HL-60 (cell line): Measurements from ENCODE around the gene GRIK5.
A peak's percentile ranks its signal among the peaks of the same experiment; 100 is the strongest.

Source experiments
- DNase-seq, 2 experiments: peaks; one replicate each; pipeline ENCODE4 v3.0.0-alpha.2; 2010 to 2020; ENCODE audit warnings: low read depth in 1 of 2, low spot score in 1 of 2
- H3K27ac ChIP-seq: fragments of 250-450 bp; sonication (Bioruptor Pico); replicated peaks from 2 replicates; pipeline ENCODE4 v1.5.1; 2020; ENCODE audit warnings: mild to moderate bottlenecking, moderate library complexity
- H3K27me3 ChIP-seq: fragments of 250-450 bp; sonication (Bioruptor Pico); 2 replicates; pipeline ENCODE4 v1.5.1; 2021; ENCODE audit warnings: mild to moderate bottlenecking, moderate library complexity; ENCODE audit not compliant: insufficient read depth, poor library complexity, severe bottlenecking
- H3K4me3 ChIP-seq: replicated peaks from 2 replicates; pipeline ENCODE4 v1.5.1; 2011; ENCODE audit warnings: mild to moderate bottlenecking, control low read depth, low read length; ENCODE audit not compliant: insufficient read depth
- GABPA ChIP-seq: IDR thresholded peaks from 2 replicates; pipeline ENCODE4 v1.6.1; 2012; ENCODE audit warnings: low read depth
- POLR2AphosphoS5 ChIP-seq: IDR thresholded peaks from 2 replicates; pipeline ENCODE4 v1.6.1; 2012; ENCODE audit warnings: low read depth
- SPI1 ChIP-seq: IDR thresholded peaks from 2 replicates; pipeline ENCODE4 v1.6.1; 2012; ENCODE audit warnings: low read depth, mild to moderate bottlenecking, borderline replicate concordance
- TF ChIP-seq, protein P1 (sequence below): IDR thresholded peaks from 2 replicates; pipeline ENCODE4 v1.6.1; 2012; ENCODE audit warnings: low read depth; ENCODE audit not compliant: insufficient replicate concordance
- TF ChIP-seq, protein P2 (sequence below): IDR thresholded peaks from one replicate; pipeline ENCODE4 v1.5.1; 2011; ENCODE audit warnings: low read length, control low read depth, inconsistent platforms; ENCODE audit not compliant: insufficient read depth

The GRIK5 gene

DNA sequence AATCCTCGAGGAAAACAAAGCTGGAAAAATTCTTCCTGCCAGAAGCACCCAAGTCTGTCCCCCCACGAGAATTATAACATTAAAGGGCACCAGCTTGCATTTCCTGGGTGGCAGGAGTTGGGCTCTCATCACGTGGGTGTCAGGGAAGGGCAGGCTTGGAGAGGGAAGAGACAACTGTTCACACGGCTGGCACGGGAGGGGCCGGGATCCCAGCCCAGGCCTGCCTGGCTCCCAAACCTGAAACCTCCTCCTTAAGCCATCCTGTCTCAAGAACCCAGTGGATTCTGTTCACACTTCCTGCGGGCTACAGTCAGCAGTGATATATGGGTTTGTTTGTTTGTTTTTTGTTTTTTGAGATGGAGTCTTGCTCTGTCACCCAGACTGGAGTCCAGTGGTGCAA lies 12.2 kb downstream of the GRIK5 start:
- no peak overlapping the region for H3K27ac ChIP-seq
- H3K4me3 ChIP-seq, result no peak overlapping the region
- no peak for DNase-seq
- H3K27me3 ChIP-seq, result no peaks in the 10 kb centered on the region
- TF ChIP-seq, protein P1, sequence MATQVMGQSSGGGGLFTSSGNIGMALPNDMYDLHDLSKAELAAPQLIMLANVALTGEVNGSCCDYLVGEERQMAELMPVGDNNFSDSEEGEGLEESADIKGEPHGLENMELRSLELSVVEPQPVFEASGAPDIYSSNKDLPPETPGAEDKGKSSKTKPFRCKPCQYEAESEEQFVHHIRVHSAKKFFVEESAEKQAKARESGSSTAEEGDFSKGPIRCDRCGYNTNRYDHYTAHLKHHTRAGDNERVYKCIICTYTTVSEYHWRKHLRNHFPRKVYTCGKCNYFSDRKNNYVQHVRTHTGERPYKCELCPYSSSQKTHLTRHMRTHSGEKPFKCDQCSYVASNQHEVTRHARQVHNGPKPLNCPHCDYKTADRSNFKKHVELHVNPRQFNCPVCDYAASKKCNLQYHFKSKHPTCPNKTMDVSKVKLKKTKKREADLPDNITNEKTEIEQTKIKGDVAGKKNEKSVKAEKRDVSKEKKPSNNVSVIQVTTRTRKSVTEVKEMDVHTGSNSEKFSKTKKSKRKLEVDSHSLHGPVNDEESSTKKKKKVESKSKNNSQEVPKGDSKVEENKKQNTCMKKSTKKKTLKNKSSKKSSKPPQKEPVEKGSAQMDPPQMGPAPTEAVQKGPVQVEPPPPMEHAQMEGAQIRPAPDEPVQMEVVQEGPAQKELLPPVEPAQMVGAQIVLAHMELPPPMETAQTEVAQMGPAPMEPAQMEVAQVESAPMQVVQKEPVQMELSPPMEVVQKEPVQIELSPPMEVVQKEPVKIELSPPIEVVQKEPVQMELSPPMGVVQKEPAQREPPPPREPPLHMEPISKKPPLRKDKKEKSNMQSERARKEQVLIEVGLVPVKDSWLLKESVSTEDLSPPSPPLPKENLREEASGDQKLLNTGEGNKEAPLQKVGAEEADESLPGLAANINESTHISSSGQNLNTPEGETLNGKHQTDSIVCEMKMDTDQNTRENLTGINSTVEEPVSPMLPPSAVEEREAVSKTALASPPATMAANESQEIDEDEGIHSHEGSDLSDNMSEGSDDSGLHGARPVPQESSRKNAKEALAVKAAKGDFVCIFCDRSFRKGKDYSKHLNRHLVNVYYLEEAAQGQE, result no peak
- TF ChIP-seq, protein P2, sequence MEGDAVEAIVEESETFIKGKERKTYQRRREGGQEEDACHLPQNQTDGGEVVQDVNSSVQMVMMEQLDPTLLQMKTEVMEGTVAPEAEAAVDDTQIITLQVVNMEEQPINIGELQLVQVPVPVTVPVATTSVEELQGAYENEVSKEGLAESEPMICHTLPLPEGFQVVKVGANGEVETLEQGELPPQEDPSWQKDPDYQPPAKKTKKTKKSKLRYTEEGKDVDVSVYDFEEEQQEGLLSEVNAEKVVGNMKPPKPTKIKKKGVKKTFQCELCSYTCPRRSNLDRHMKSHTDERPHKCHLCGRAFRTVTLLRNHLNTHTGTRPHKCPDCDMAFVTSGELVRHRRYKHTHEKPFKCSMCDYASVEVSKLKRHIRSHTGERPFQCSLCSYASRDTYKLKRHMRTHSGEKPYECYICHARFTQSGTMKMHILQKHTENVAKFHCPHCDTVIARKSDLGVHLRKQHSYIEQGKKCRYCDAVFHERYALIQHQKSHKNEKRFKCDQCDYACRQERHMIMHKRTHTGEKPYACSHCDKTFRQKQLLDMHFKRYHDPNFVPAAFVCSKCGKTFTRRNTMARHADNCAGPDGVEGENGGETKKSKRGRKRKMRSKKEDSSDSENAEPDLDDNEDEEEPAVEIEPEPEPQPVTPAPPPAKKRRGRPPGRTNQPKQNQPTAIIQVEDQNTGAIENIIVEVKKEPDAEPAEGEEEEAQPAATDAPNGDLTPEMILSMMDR, result no peak
- no peak for TF ChIP-seq SPI1
- no peak for TF ChIP-seq POLR2AphosphoS5
- no peak for TF ChIP-seq GABPA

DNA sequence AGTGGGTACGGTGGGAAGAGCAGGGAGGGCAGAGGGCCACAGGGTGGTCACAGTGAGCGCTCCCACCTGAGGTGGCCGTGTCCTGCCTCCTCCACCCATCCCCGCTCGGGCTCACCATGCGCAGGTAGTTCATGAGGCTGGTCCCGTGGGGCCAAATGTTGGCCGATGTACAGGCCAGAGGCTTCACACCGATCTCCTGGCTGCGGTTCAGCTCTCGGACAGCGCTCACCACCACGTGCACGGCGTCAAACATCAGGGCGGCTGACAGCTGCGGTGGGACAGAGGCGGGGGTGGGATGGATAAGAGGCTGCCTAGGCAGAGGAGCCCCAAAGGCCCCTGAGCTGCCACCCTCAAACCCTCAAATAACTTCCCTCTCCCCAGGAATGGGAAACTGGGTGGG lies 15.8 kb downstream of the GRIK5 start:
- H3K27me3 ChIP-seq, result no peaks in the 10 kb centered on the region

DNA sequence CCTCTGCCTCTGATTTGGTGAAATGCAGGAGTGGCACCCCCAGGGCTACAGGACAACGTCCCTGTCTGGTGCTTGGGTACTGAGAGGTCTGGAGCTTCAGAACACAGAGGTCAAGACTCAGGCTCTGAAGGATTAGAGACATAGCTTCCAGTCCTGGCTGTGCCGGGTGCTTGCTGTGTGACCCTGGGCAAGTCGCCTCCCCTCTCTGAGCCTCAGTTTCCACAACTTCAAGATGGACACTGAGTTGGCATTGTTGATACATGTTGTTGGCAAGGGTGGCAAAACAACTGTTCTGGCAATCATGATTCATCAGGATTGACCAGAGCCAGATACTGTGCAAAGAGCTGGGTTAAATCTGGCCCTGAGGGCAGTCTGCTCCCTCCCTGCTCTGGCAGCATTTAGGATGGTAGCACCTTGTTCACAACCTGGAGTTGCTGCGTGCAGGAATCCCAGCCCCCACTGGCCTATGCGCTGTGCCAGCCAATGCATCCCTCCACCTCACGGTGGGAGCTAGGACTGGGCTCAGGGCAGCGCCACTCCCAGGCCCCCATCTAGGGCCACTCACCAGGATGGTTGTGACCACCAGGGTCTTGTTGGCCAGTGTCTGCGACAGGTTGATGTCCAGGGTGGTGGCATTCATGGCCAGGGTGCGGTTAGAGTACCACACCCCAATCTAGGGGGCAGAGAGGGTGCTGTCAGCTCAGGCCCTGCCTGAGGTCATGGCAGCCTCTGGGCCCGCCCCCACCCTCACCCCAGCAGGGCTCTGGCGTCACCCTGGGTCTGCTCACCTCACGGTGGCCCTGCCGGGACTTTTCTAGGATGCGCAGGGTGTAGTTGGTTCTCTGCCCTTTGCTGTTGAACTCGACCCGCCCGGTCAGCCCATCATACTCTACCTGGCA lies 16.7 kb downstream of the GRIK5 start:
- Histone ChIP-seq H3K27me3 (no peaks in the 10 kb centered on the region), H3K27ac (no peak overlapping the region), H3K4me3 (no peak overlapping the region)
- no peak for TF ChIP-seq GABPA
- no peak for DNase-seq

More for the DNA sequence above, 15.8 kb downstream of the GRIK5 start:
- Histone ChIP-seq H3K27ac (no peak overlapping the region), H3K4me3 (no peak overlapping the region)
- no peak for TF ChIP-seq GABPA
- TF ChIP-seq SPI1, result no peak
- TF ChIP-seq, protein P1, result peak; percentile 70
- no peak for DNase-seq

DNA sequence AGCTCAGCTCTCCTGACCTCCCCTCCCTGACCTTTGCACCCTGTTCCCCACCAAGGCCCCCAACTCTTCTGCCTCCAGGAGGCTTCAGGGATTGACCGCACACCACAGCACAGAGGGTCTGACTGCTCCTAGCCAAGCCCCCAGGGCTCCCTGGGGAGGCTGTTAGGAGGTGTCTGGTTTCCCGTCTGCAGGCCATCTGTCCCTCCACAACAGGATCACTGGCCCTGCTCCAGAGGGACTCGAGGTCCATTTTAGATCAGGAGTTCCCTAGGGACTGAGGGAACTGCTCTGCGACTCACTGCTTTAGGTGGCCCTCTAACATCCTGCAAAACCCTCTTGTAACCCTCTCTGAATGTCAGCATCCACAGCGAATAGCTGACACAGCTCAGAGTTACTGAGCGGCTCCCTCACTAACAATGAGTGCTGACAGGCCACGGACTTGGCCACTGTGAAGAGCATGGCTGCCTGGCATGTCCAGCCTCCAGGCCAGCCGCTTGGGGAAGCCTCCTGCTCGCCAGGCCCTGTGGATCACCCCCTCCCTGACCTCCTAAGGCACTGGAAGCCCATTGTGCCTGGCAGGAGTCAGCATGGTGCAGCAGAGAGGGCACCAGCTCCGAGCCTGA lies 17.7 kb downstream of the GRIK5 start:
- Histone ChIP-seq H3K27me3 (no peaks in the 10 kb centered on the region), H3K4me3 (no peak overlapping the region), H3K27ac (no peak overlapping the region)
- TF ChIP-seq, protein P2, result no peak
- DNase-seq, result no peak
